Stimulated activated CD8-positive, alpha-beta memory T cell treated with anti-CD3 and anti-CD28 coated beads, Interleukin-4, amount 100 ng/mL, for 48 hours (primary cell): ENCODE data around the gene FAM187B.
"Not testable (repeated sequence)": the region's sequence is repeated elsewhere in the genome, so short reads cannot be mapped to it uniquely, and the experiment has no call there.

Experiments used
- DNase-seq: peaks from one replicate; pipeline ENCODE4 v3.0.0-alpha.2; 2020

Gene FAM187B

GRCh38 chr19:35211545-35212230, 16.9 kb downstream of the FAM187B start:
- DNase-seq = peak; percentile 73

GRCh38 chr19:35209646-35210045, 18.9 kb downstream of the FAM187B start:
- peak; percentile 19 for DNase-seq

GRCh38 chr19:35208121-35208520, 20.4 kb downstream of the FAM187B start:
- DNase-seq = peak; percentile 20

- no peak for DNase-seq
Observed at GRCh38 chr19:35207391-35207871, 21.1 kb downstream of the FAM187B start.

GRCh38 chr19:35206855-35207254, 21.7 kb downstream of the FAM187B start:
- DNase-seq = no peak

- DNase-seq = peak; percentile 44
Observed at GRCh38 chr19:35206379-35206778, 22.2 kb downstream of the FAM187B start.

GRCh38 chr19:35205733-35206323, 22.7 kb downstream of the FAM187B start:
- no peak for DNase-seq

GRCh38 chr19:35204799-35205732, 23.5 kb downstream of the FAM187B start:
- no peak for DNase-seq

GRCh38 chr19:35202722-35203688, 25.5 kb downstream of the FAM187B start:
- peak; percentile 22 for DNase-seq

GRCh38 chr19:35199481-35199880, 29.1 kb downstream of the FAM187B start:
- no peak for DNase-seq

- not testable (repeated sequence) for DNase-seq
Observed at GRCh38 chr19:35196861-35197260, 31.7 kb downstream of the FAM187B start.

- no peak for DNase-seq
Observed at GRCh38 chr19:35195830-35196229, 32.7 kb downstream of the FAM187B start.

- no peak for DNase-seq
Observed at GRCh38 chr19:35194012-35194984, 34.2 kb downstream of the FAM187B start.

- DNase-seq = no peak
Observed at GRCh38 chr19:35184884-35185283, 43.7 kb downstream of the FAM187B start.

GRCh38 chr19:35184267-35184666, 44.3 kb downstream of the FAM187B start:
- DNase-seq = no peak

GRCh38 chr19:35181387-35181786, 47.2 kb downstream of the FAM187B start:
- DNase-seq = no peak

- no peak for DNase-seq
Observed at GRCh38 chr19:35179830-35180229, 48.7 kb downstream of the FAM187B start.

- peak; percentile 13 for DNase-seq
Observed at GRCh38 chr19:35178701-35179100, 49.8 kb downstream of the FAM187B start.

- peak; percentile 20 for DNase-seq
Observed at GRCh38 chr19:35177377-35178274, 50.9 kb downstream of the FAM187B start.

GRCh38 chr19:35176181-35176570, 52.4 kb downstream of the FAM187B start:
- no peak for DNase-seq
